ENCODE measurements around the gene THG1L. TPM values are rescaled to one million over a fixed set of nuclear protein-coding genes. Genes with fewer than 3 reads are reported as not detected.
A peak's percentile ranks its signal among the peaks of the same experiment; 100 is the strongest.
"Not testable (repeated sequence)": the region's sequence is repeated elsewhere in the genome, so short reads cannot be mapped to it uniquely, and the experiment has no call there.

Gene THG1L
- total RNA-seq, 6 experiments from 2014 or later, result 13.2 to 16.1 (median 13.5) TPM

DNA sequence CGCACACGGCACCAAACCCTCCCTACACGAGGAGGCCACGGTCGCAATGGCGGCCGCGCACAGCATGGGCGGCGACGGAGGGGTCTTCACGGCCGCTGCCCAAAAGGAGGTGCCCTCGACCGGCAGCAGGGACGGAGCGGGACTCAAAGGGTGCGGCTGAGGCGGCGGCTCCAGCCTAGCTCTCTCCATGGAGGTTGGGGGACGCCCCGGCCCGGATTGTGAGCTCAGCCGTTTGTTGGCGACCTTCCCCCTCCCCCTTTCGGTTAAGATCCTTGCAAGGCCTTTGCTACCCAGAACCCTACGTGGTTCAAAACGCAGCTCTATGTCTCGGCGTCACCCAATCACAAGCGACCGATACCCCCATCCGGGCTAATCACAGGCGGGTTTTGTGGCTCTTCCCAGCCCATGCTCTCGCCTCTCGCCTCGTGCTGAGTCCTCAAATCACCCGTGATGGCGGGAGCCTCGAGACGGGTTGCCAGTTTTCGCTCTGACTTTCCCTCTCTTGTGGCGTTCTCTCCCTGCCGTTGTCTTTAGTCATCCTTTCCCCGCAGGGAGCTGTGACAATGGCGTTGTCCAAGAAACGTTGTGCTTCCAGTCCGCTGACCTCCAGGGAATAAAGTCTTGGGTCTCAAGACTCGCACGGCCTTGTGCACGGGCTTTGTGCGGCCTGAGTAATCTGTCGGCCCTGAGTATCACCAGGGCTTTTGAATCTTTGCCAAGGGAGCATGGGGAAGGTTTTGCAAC is 40.4 kb upstream of the THG1L start:
- Mint-ChIP-seq H3K4me3 (no peak overlapping the region), H3K36me3 (ENCODE audit: low read depth) (no peaks in the 10 kb centered on the region), H3K27me3 (ENCODE audit: insufficient read depth) (no peaks in the 10 kb centered on the region), H3K27ac (no peak overlapping the region), H3K9me3 (no peaks in the 10 kb centered on the region; the same call in 1 of the 2 replicates), H3K4me1 (ENCODE audit: low read depth) (no peaks in the 10 kb centered on the region)
- TF ChIP-seq, protein P1, sequence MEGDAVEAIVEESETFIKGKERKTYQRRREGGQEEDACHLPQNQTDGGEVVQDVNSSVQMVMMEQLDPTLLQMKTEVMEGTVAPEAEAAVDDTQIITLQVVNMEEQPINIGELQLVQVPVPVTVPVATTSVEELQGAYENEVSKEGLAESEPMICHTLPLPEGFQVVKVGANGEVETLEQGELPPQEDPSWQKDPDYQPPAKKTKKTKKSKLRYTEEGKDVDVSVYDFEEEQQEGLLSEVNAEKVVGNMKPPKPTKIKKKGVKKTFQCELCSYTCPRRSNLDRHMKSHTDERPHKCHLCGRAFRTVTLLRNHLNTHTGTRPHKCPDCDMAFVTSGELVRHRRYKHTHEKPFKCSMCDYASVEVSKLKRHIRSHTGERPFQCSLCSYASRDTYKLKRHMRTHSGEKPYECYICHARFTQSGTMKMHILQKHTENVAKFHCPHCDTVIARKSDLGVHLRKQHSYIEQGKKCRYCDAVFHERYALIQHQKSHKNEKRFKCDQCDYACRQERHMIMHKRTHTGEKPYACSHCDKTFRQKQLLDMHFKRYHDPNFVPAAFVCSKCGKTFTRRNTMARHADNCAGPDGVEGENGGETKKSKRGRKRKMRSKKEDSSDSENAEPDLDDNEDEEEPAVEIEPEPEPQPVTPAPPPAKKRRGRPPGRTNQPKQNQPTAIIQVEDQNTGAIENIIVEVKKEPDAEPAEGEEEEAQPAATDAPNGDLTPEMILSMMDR (IDR thresholded peaks at IDR 0.05), result no peak
- DNase-seq, result no peak

DNA sequence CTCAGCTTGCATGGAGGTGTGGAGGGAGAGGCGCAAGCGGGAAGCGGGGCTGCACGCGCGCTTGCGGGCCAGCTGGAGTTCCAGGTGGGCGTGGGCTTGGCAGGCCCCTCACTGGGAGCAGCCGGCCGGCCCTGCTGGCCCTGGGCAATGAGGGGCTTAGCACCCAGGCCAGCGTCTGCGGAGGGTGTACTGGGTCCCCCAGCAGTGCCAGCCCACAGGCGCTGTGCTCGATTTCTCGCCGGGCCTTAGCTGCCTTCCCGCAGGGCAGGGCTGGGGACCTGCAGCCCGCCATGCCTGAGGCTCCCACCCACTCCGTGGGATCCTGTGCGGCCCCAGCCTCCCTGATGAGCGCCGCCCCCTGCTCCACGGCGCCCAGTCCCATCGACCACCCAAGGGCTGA is 37.4 kb upstream of the THG1L start:
- not testable (repeated sequence) for H3K36me3 Mint-ChIP-seq (ENCODE audit: low read depth); H3K4me3 Mint-ChIP-seq; DNase-seq; H3K4me1 Mint-ChIP-seq (ENCODE audit: low read depth); H3K27me3 Mint-ChIP-seq (ENCODE audit: insufficient read depth); H3K27ac Mint-ChIP-seq
- peaks cover 13% of the 10 kb centered on the region for H3K9me3 Mint-ChIP-seq

DNA sequence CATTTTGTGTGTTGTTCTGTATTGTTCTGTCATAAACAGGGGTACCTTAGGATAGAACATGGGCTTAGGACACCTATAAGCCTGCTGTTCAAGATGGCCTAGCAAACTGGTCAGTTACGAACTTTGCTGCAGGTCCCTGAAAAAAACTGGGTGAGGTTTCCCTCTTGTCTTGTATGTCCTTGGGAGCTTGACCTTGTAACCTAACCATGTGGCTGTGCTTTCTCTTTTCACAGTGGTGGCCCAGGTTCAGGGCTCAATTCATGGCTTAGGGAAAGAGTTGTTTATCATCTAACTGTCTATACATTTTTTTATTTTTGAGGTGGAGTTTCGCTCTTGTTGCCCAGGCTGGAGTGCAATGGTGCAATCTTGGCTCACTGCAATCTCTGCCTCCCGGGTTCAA is 35.1 kb upstream of the THG1L start:
- not testable (repeated sequence) for H3K36me3 Mint-ChIP-seq (ENCODE audit: low read depth); H3K4me1 Mint-ChIP-seq (ENCODE audit: low read depth); H3K27ac Mint-ChIP-seq; DNase-seq; H3K4me3 Mint-ChIP-seq; H3K27me3 Mint-ChIP-seq (ENCODE audit: insufficient read depth)
- peaks cover 13% of the 10 kb centered on the region for H3K9me3 Mint-ChIP-seq

DNA sequence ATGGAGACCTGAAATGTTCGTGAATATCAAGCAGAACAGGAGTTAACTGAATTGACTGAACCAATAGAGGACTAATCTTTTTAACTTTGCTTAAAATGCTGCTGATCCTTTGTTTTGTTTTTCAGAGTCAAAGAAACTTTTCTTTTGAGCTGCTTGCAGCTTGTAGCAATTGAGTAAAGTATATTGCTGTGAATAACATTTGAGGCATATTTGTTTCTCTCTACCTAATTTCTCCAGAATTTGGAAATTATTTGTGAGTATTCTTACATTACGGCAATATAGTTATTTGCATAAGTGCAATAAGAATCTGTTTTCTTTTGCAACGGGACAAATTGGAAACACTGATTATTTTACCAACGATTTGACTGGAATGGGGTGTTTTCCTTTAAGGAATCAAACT is 32.5 kb upstream of the THG1L start:
- H3K9me3 Mint-ChIP-seq, result peaks cover 13% of the 10 kb centered on the region
- not testable (repeated sequence) for H3K4me3 Mint-ChIP-seq; H3K27ac Mint-ChIP-seq; H3K4me1 Mint-ChIP-seq (ENCODE audit: low read depth); H3K36me3 Mint-ChIP-seq (ENCODE audit: low read depth); H3K27me3 Mint-ChIP-seq (ENCODE audit: insufficient read depth); DNase-seq

DNA sequence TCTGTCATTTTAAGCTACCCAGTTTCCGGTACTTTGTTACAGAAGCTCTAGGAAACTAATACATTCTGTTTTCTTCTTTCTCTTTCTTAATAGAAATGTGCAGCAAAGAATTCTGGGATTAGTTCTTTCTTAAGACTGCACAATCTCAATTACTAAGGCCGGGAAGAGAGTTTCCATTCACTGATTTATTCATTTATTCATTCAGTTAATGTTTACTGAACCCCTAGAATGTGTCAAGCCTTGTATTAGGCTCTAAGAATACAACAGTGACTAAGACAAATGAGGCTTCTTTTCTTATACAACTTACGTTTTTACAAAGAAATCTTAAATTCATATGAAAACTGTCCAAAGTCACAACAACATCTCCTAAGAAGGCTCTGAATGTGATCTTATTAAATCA is 27.5 kb upstream of the THG1L start:
- peaks cover under 1% of the 10 kb centered on the region; the same call in 1 of the 2 replicates for H3K9me3 Mint-ChIP-seq
- peaks cover 4% of the 10 kb centered on the region; the same call in 1 of the 2 replicates for H3K36me3 Mint-ChIP-seq (ENCODE audit: low read depth)
- no peak overlapping the region for H3K27ac Mint-ChIP-seq
- H3K4me3 Mint-ChIP-seq, result no peak overlapping the region
- DNase-seq, result no peak
- TF ChIP-seq, protein P1 (IDR thresholded peaks at IDR 0.05), result no peak
- no peaks in the 10 kb centered on the region; the same call in 1 of the 2 replicates for H3K27me3 Mint-ChIP-seq (ENCODE audit: insufficient read depth)
- peaks cover 11% of the 10 kb centered on the region for H3K4me1 Mint-ChIP-seq (ENCODE audit: low read depth)

DNA sequence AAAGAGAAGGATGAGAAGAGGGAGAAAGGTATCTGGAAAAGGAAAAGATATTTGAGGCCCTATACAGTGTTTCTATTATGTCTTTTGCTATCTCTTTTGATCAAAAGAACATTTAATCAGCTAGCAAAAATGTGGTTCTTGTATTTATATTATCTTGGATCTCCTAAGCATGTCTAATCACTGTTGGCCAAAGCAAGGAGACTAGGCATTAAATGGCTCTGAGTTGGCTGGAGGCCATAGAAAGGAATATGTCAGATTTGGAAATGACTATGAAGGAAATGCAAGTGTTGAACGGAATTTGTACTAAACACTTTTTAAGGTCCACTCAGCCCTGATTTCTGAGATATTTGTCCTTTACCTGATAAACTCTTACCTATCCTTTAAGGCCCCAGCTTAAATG is 22.4 kb upstream of the THG1L start:
- TF ChIP-seq, protein P1 (IDR thresholded peaks at IDR 0.05), result no peak
- peak overlapping the region; percentile 62 for H3K27ac Mint-ChIP-seq
- H3K4me1 Mint-ChIP-seq (ENCODE audit: low read depth), result peaks cover 55% of the 10 kb centered on the region
- H3K36me3 Mint-ChIP-seq (ENCODE audit: low read depth), result no peaks in the 10 kb centered on the region
- H3K27me3 Mint-ChIP-seq (ENCODE audit: insufficient read depth), result no peaks in the 10 kb centered on the region; the same call in 1 of the 2 replicates
- no peaks in the 10 kb centered on the region for H3K9me3 Mint-ChIP-seq
- H3K4me3 Mint-ChIP-seq, result peak overlapping the region; percentile 32; the same call in 1 of the 2 replicates
- peak; percentile 67 for DNase-seq

DNA sequence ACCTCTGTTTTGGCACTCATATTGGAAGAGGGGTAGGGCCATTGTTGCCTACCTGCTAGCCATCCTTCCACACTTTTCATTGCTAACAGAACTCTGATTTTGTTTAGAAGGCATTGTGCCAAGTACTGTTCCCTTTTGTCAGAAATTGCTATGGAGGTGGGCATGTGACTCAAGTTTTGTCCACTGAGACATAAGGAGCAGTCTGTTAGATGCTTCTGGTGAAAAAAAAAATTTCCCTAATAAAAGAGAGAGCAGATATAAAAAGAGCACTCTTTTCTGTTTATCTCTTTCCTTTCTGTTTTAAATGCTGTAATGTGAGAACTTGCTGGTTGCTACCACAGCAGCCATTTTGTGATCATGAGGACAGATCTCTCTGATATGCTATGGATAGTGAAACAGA is 21.9 kb upstream of the THG1L start:
- H3K9me3 Mint-ChIP-seq, result no peaks in the 10 kb centered on the region
- TF ChIP-seq, protein P1 (IDR thresholded peaks at IDR 0.05), result no peak
- no peaks in the 10 kb centered on the region; the same call in 1 of the 2 replicates for H3K27me3 Mint-ChIP-seq (ENCODE audit: insufficient read depth)
- H3K4me3 Mint-ChIP-seq, result peak overlapping the region; percentile 32; the same call in 1 of the 2 replicates
- peak overlapping the region; percentile 62 for H3K27ac Mint-ChIP-seq
- H3K4me1 Mint-ChIP-seq (ENCODE audit: low read depth), result peaks cover 60% of the 10 kb centered on the region
- no peaks in the 10 kb centered on the region for H3K36me3 Mint-ChIP-seq (ENCODE audit: low read depth)
- no peak for DNase-seq
